H9 (cell line): ENCODE results near the gene WNT4. TPM values are rescaled to one million over a fixed set of nuclear protein-coding genes. Genes with fewer than 3 reads are reported as not detected.

Source experiments
- DNase-seq: peaks from one replicate; pipeline ENCODE4 v3.0.0-alpha.2; 2017
- H2AFZ ChIP-seq: one replicate; pipeline ENCODE4 v1.6.1; 2013; ENCODE audit warnings: mild to moderate bottlenecking, low read length, control low read depth, moderate library complexity
- H2AK5ac ChIP-seq: 2 replicates; pipeline ENCODE4 v1.6.1; 2013; ENCODE audit warnings: low read length, control low read depth, mixed read lengths; ENCODE audit not compliant: insufficient read length
- H2BK120ac ChIP-seq: one replicate; pipeline ENCODE4 v1.6.1; 2013; ENCODE audit warnings: low read depth, mild to moderate bottlenecking, low read length, control low read depth, inconsistent platforms; ENCODE audit not compliant: poor library complexity, severe bottlenecking
- H2BK12ac ChIP-seq: 2 replicates; pipeline ENCODE4 v1.6.1; 2013; ENCODE audit warnings: low read length, control low read depth, mixed read lengths, low read depth; ENCODE audit not compliant: insufficient read length
- H2BK15ac ChIP-seq: 2 replicates; pipeline ENCODE4 v1.6.1; 2013; ENCODE audit warnings: low read depth, low read length, control low read depth
- H2BK20ac ChIP-seq: one replicate; pipeline ENCODE4 v1.6.1; 2013; ENCODE audit warnings: low read depth, mild to moderate bottlenecking, low read length, control low read depth, inconsistent platforms; ENCODE audit not compliant: poor library complexity, severe bottlenecking
- H2BK5ac ChIP-seq: 2 replicates; pipeline ENCODE4 v1.6.1; 2013; ENCODE audit warnings: low read length, control low read depth, mixed read lengths; ENCODE audit not compliant: insufficient read length
- H3K14ac ChIP-seq: 2 replicates; pipeline ENCODE4 v1.6.1; 2013; ENCODE audit warnings: low read length, control low read depth; ENCODE audit not compliant: insufficient read depth
- H3K18ac ChIP-seq: 2 replicates; pipeline ENCODE4 v1.6.1; 2013; ENCODE audit warnings: low read depth, mild to moderate bottlenecking, mixed read lengths, low read length, control low read depth; ENCODE audit not compliant: insufficient read length
- H3K23ac ChIP-seq: 2 replicates; pipeline ENCODE4 v1.6.1; 2013; ENCODE audit warnings: low read length, control low read depth, mixed read lengths, low read depth; ENCODE audit not compliant: insufficient read length
- H3K23me2 ChIP-seq: 2 replicates; pipeline ENCODE4 v1.6.1; 2013; ENCODE audit warnings: low read depth, mild to moderate bottlenecking, mixed read lengths, low read length, control low read depth; ENCODE audit not compliant: insufficient read length, poor library complexity, severe bottlenecking
- H3K27ac ChIP-seq: 2 replicates; pipeline ENCODE4 v1.5.1; 2013; ENCODE audit warnings: low read length, control low read depth, mixed read lengths, low read depth; ENCODE audit not compliant: insufficient read length
- H3K27me3 ChIP-seq: 2 replicates; pipeline ENCODE4 v1.6.1; 2013; ENCODE audit warnings: low read length, control low read depth, inconsistent platforms; ENCODE audit not compliant: insufficient read depth
- H3K4ac ChIP-seq: 2 replicates; pipeline ENCODE4 v1.6.1; 2013; ENCODE audit warnings: low read depth, mild to moderate bottlenecking, control low read depth, inconsistent platforms, low read length, moderate library complexity
- H3K4me1 ChIP-seq: 2 replicates; pipeline ENCODE4 v1.6.1; 2013; ENCODE audit warnings: low read length, control low read depth, inconsistent platforms; ENCODE audit not compliant: insufficient read depth
- H3K4me2 ChIP-seq: 2 replicates; pipeline ENCODE4 v1.6.1; 2013; ENCODE audit warnings: low read length, control low read depth, mixed read lengths; ENCODE audit not compliant: insufficient read length, insufficient read depth
- H3K56ac ChIP-seq: 2 replicates; pipeline ENCODE4 v1.6.1; 2013; ENCODE audit warnings: low read depth, mild to moderate bottlenecking, mixed read lengths, low read length, control low read depth; ENCODE audit not compliant: insufficient read length
- H3K79me1 ChIP-seq: 2 replicates; pipeline ENCODE4 v1.6.1; 2013; ENCODE audit warnings: low read depth, mild to moderate bottlenecking, moderate library complexity, low read length, control low read depth, inconsistent platforms; ENCODE audit not compliant: insufficient read depth, poor library complexity, severe bottlenecking
- H3K79me2 ChIP-seq: 2 replicates; pipeline ENCODE4 v1.6.1; 2013; ENCODE audit warnings: low read length, control low read depth, inconsistent platforms; ENCODE audit not compliant: insufficient read depth
- H3K9ac ChIP-seq: 2 replicates; pipeline ENCODE4 v1.6.1; 2013; ENCODE audit warnings: low read length, control low read depth, mixed read lengths; ENCODE audit not compliant: insufficient read length; ENCODE audit errors: extremely low read depth
- H3K9me3 ChIP-seq: one replicate; pipeline ENCODE4 v1.6.1; 2013; ENCODE audit warnings: low read depth, low read length, inconsistent platforms; ENCODE audit not compliant: control insufficient read depth
- H3T11ph ChIP-seq: one replicate; pipeline ENCODE4 v1.6.1; 2013; ENCODE audit warnings: mild to moderate bottlenecking, low read length, control low read depth, inconsistent platforms
- H4K20me1 ChIP-seq: one replicate; pipeline ENCODE4 v1.6.1; 2013; ENCODE audit not compliant: control insufficient read depth, insufficient read length, insufficient read depth
- H4K5ac ChIP-seq: 2 replicates; pipeline ENCODE4 v1.6.1; 2013; ENCODE audit warnings: low read depth, mild to moderate bottlenecking, mixed read lengths, low read length, control low read depth; ENCODE audit not compliant: insufficient read length
- H4K8ac ChIP-seq: replicated peaks from 2 replicates; pipeline ENCODE4 v1.6.1; 2013; ENCODE audit warnings: low read length, control low read depth, mixed read lengths, low read depth; ENCODE audit not compliant: insufficient read length
- H4K91ac ChIP-seq: 2 replicates; pipeline ENCODE4 v1.6.1; 2013; ENCODE audit warnings: low read depth, mild to moderate bottlenecking, moderate library complexity, mixed read lengths, low read length, control low read depth; ENCODE audit not compliant: insufficient read length
- H3K27ac Mint-ChIP-seq, 3 experiments: 2 replicates in 2 of 3; 3 replicates in 1 of 3; pipeline ENCODE4 v1.8.0; 2020 to 2021; ENCODE audit warnings: mixed read lengths in 3 of 3, mild to moderate bottlenecking in 1 of 3, moderate library complexity in 1 of 3
- H3K27me3 Mint-ChIP-seq: 2 replicates; pipeline ENCODE4 v1.8.0; 2021; ENCODE audit warnings: low read depth, mild to moderate bottlenecking, moderate library complexity, mixed read lengths
- H3K36me3 Mint-ChIP-seq, 3 experiments: 2 replicates in 2 of 3; 3 replicates in 1 of 3; pipeline ENCODE4 v1.8.0; 2020 to 2021; ENCODE audit warnings: low read depth in 3 of 3, mixed read lengths in 3 of 3; ENCODE audit not compliant: insufficient read depth in 1 of 3
- H3K4me1 Mint-ChIP-seq, 2 experiments: 2 replicates each; pipeline ENCODE4 v1.8.0; 2020; ENCODE audit warnings: mixed read lengths in 2 of 2
- H3K4me3 Mint-ChIP-seq, 2 experiments: 2 replicates in 1 of 2; 3 replicates in 1 of 2; pipeline ENCODE4 v1.8.0; 2020 to 2021; ENCODE audit warnings: mild to moderate bottlenecking in 2 of 2, mixed read lengths in 2 of 2, moderate library complexity in 1 of 2
- H3K9me3 Mint-ChIP-seq, 2 experiments: 2 replicates in 1 of 2; 3 replicates in 1 of 2; pipeline ENCODE4 v1.8.0; 2020; ENCODE audit warnings: mild to moderate bottlenecking in 2 of 2, mixed read lengths in 2 of 2, moderate library complexity in 1 of 2
- CTCF ChIP-seq: fragments of 200-600 bp; sonication (generic); conservative IDR thresholded peaks from 3 replicates; pipeline ENCODE4 v1.8.0; 2021; ENCODE audit warnings: antibody characterized with exemption, mild to moderate bottlenecking
- WGBS: extraction: QIAGEN DNeasy Blood & Tissue Kit; methylation state at CpG from one replicate; pipeline ENCODE4 v1.1.7; 2013; ENCODE audit warnings: missing lambda C conversion rate, low lambda C conversion rate, mixed read lengths; ENCODE audit not compliant: insufficient read length; ENCODE audit errors: extremely low coverage; 5-methylcytosine and 5-hydroxymethylcytosine counted together
- total RNA-seq: library from RNA; stranded (reverse); gene quantifications from 2 replicates; pipeline ENCODE4 v1.2.1, GENCODE V29; 2021

WNT4 gene
- total RNA-seq, 1 experiment from 2014 or later = 1.4 TPM

GRCh38 chr1:22163564-22163963 lies 20.7 kb upstream of the WNT4 start:
- Histone ChIP-seq H3K79me1 (no peaks in the 10 kb centered on the region), H2AFZ (no peak overlapping the region), H4K8ac (no peak overlapping the region), H4K5ac (no peak overlapping the region), H3K4ac (no peak overlapping the region), H2AK5ac (no peak overlapping the region), H3K27ac (no peak overlapping the region), H3K4me1 (no peaks in the 10 kb centered on the region), H2BK12ac (no peak overlapping the region), H3K9ac (no peak overlapping the region), H4K20me1 (no peaks in the 10 kb centered on the region), H2BK120ac (no peak overlapping the region), H3K23ac (no peak overlapping the region), H2BK20ac (no peak overlapping the region), H3K4me2 (no peak overlapping the region), H3K56ac (no peak overlapping the region), H3K27me3 (no peaks in the 10 kb centered on the region), H3K9me3 (no peaks in the 10 kb centered on the region), H3K79me2 (no peaks in the 10 kb centered on the region), H2BK5ac (no peak overlapping the region), H3T11ph (no peak overlapping the region), H3K23me2 (no peaks in the 10 kb centered on the region), H4K91ac (no peak overlapping the region), H2BK15ac (no peak overlapping the region), H3K14ac (no peak overlapping the region), H3K18ac (no peak overlapping the region)
- Mint-ChIP-seq H3K27me3 (no peaks in the 10 kb centered on the region; the same call in 1 of the 2 replicates), H3K4me3 (no peak overlapping the region), H3K27ac (peak overlapping the region in 1 of 3 experiments; percentile 68; a peak in 1 of 7 replicates), H3K36me3 (no peaks in the 10 kb centered on the region), H3K4me1 (peaks cover 7 to 16% of the 10 kb centered on the region in 2 experiments; a peak in 2 of 4 replicates), H3K9me3 (no peaks in the 10 kb centered on the region; a peak in 1 of 5 replicates)
- TF ChIP-seq CTCF = no peak
- no CpG with 5 or more reads among the region's 6 CpGs for WGBS
- DNase-seq = no peak
